Measurements from ENCODE around the gene VOPP1. TPM values are rescaled to one million over a fixed set of nuclear protein-coding genes. Genes with fewer than 3 reads are reported as not detected.

VOPP1 gene
- total and polyA plus RNA-seq, 10 donors = 60.3 to 168 (median 144) TPM

DNA sequence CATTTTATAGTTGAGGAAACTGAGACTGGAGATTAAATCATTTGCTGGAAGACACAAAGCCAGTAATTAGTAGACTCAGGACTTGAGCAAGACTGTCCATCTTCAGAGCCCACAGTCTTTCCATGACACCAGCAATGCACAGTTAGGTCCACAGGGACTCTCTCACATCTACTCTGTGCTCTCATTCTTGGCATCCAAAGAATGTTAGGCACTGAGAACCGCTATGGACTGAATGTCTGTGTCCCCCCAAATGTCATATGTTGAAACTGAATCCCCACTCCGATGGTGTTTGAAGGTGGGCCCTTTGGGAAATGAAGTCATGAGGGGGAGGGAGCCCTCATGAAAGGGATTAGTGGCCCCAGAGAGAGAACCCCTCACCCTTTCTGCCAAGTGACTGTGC is 106.6 kb downstream of the VOPP1 start:
- intact Hi-C loops (cut with DNase I; ENCODE audit: low total_unique reads) = no loop called here
- H3K4me3 ChIP-seq = no peak overlapping the region
- peaks cover 0 to 75% (median 30%) of the 10 kb centered on the region in 6 donors for H3K36me3 ChIP-seq
- 96 to 100% (median 98%) methylated on average over 2 of the region's 2 CpGs for whole genome bisulfite sequencing, 5 donors
- no peak overlapping the region for H3K27ac ChIP-seq
- peaks cover 0 to 23% (median 8%) of the 10 kb centered on the region in 6 donors for H3K4me1 ChIP-seq
- no peak for DNase-seq
- TF ChIP-seq, protein P1, sequence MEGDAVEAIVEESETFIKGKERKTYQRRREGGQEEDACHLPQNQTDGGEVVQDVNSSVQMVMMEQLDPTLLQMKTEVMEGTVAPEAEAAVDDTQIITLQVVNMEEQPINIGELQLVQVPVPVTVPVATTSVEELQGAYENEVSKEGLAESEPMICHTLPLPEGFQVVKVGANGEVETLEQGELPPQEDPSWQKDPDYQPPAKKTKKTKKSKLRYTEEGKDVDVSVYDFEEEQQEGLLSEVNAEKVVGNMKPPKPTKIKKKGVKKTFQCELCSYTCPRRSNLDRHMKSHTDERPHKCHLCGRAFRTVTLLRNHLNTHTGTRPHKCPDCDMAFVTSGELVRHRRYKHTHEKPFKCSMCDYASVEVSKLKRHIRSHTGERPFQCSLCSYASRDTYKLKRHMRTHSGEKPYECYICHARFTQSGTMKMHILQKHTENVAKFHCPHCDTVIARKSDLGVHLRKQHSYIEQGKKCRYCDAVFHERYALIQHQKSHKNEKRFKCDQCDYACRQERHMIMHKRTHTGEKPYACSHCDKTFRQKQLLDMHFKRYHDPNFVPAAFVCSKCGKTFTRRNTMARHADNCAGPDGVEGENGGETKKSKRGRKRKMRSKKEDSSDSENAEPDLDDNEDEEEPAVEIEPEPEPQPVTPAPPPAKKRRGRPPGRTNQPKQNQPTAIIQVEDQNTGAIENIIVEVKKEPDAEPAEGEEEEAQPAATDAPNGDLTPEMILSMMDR (IDR thresholded peaks at IDR 0.05 in 8 of 11, conservative IDR thresholded peaks at IDR 0.05 in 3 of 11) = no peak
- TF ChIP-seq POLR2AphosphoS5 (IDR thresholded peaks at IDR 0.05) (no peak), POLR2A (IDR thresholded peaks at IDR 0.05) (no peak)
- no peaks in the 10 kb centered on the region for H3K27me3 ChIP-seq (replicated peaks in 1 of 7)
- H3K9me3 ChIP-seq = peaks cover 0 to 18% (median 11%) of the 10 kb centered on the region in 8 donors

DNA sequence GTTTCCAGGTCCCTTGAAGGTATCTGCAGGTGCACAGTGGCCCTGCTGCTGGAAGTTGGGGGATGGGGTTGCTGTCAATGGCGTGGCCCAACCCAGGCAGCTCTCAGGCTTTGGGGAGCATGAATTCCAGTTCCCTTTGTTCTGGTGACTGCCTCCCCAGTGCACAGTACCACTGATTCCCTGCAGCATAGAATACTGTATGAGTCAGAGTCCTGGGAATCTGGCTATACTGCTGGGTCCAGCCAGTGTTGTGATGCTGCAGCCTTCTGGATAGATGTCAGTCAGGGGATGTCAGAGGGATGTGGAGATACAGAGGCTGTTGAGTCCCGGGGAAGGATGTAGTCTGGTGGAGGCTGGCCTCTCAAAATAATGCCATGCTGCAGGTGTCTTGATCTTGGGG is 107.9 kb downstream of the VOPP1 start:
- H3K36me3 ChIP-seq = peaks cover 0 to 63% (median 30%) of the 10 kb centered on the region in 6 donors
- H3K27me3 ChIP-seq (replicated peaks in 1 of 7) = no peaks in the 10 kb centered on the region
- DNase-seq = no peak
- intact Hi-C loops (cut with DNase I; ENCODE audit: low total_unique reads) = no loop called here
- WGBS, 5 donors = 90 to 100% (median 98%) methylated on average over 2 of the region's 2 CpGs
- no peak overlapping the region for H3K27ac ChIP-seq
- no peak overlapping the region for H3K4me3 ChIP-seq
- H3K9me3 ChIP-seq = peaks cover 0 to 29% (median 19%) of the 10 kb centered on the region in 8 donors
- TF ChIP-seq POLR2A (IDR thresholded peaks at IDR 0.05) = no peak
- peaks cover 0 to 11% (median under 1%) of the 10 kb centered on the region in 6 donors for H3K4me1 ChIP-seq

DNA sequence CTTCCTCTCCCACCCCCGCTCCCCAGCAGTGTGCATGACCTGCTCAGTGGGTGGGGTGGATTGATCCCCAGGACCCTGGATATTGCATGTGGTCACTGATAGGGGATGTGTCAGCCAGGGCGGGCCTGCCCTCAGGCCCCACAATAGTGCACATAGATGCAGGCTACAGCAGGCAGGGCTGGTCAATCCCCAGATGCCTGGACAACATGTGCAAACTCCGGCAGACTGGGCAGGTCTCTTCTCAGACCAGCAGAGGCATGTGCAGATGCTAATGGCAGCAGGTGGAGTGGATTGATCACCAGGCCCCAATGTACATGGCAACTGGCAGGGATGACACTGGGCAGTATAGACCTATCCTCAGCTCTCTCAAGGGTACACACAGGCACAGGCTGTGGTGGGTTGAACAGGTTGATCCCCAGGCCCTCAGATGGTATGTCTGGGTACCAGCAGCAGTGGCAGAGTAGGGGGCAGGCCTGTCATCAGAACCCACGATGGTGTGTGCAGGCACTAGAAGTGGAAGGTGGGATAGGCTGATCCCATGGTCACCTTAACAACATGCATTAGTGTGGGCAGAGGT is 108.5 kb downstream of the VOPP1 start:
- H3K27ac ChIP-seq = no peak overlapping the region
- H3K4me3 ChIP-seq = no peak overlapping the region
- peaks cover 0 to 35% (median 25%) of the 10 kb centered on the region in 8 donors for H3K9me3 ChIP-seq
- TF ChIP-seq, protein P1 (IDR thresholded peaks at IDR 0.05 in 8 of 11, conservative IDR thresholded peaks at IDR 0.05 in 3 of 11) = no peak
- TF ChIP-seq POLR2AphosphoS5 (IDR thresholded peaks at IDR 0.05) = peak in 1 of 3 donors; percentile 9
- H3K27me3 ChIP-seq (replicated peaks in 1 of 7) = no peaks in the 10 kb centered on the region
- intact Hi-C loops (cut with DNase I; ENCODE audit: low total_unique reads) = no loop called here
- H3K4me1 ChIP-seq = peaks cover 0 to 5% (median 0%) of the 10 kb centered on the region in 6 donors
- H3K36me3 ChIP-seq = peaks cover 0 to 57% (median 30%) of the 10 kb centered on the region in 6 donors
- DNase-seq = no peak
- 89 to 100% (median 98%) methylated on average over 1 to 4 of the region's 4 CpGs for WGBS, 5 donors

DNA sequence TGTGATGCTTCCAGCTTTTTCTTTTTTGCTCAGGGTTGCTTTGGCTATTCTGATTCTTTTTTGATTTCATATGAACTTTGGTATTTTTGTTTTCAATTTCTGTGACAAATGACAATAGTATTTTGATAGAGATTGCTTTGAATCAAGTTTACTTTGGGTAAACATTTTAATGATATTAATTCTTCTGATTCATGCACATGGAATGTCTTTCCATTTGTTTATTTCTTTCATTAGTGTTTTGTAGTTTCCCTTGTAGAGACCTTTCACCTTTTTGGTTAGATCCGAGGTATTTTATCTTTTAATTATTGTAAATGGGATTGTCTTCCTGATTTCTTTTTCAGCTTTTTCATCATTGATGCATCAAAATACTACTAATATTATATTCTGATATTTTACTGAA is 114.0 kb downstream of the VOPP1 start:
- no peak for DNase-seq
- Histone ChIP-seq H3K4me1 (peaks cover 0 to 3% (median 0%) of the 10 kb centered on the region in 6 donors), H3K9me3 (peaks cover 0 to 66% (median 54%) of the 10 kb centered on the region in 8 donors), H3K36me3 (peaks cover 0 to 4% (median 0%) of the 10 kb centered on the region in 6 donors), H3K4me3 (no peak overlapping the region), H3K27me3 (replicated peaks in 1 of 7) (no peaks in the 10 kb centered on the region), H3K27ac (no peak overlapping the region)
- TF ChIP-seq POLR2A (IDR thresholded peaks at IDR 0.05) = no peak
- TF ChIP-seq POLR2AphosphoS5 (IDR thresholded peaks at IDR 0.05) = no peak
- intact Hi-C loops (cut with DNase I; ENCODE audit: low total_unique reads) = no loop called here
- WGBS, 5 donors = 68 to 85% (median 76%) methylated on average over 1 of the region's 1 CpG

DNA sequence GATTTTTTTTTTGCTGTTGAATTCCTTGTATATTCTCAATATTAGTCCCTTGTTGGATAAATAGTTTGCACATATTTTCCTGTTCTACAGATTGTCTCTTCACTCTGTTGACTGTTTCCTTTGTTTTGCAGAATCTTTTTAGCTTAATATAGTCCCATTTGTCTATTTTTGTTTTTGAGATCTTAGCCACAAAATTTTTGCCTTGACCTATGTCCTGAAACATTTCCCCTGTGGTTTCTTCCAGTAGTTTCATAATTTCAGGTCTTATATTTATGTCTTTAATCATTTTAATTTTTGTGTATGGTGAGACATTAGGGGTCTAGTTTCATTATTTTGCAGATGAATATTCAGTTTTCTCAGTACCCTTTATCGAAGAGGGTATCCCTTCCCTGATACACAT is 114.5 kb downstream of the VOPP1 start:
- Histone ChIP-seq H3K4me3 (no peak overlapping the region), H3K36me3 (peaks cover 0 to 9% (median 0%) of the 10 kb centered on the region in 6 donors), H3K27me3 (replicated peaks in 1 of 7) (no peaks in the 10 kb centered on the region), H3K9me3 (peaks cover 0 to 66% (median 54%) of the 10 kb centered on the region in 8 donors), H3K4me1 (peaks cover 0 to 3% (median 0%) of the 10 kb centered on the region in 6 donors), H3K27ac (no peak overlapping the region)
- 90 to 100% (median 95%) methylated on average over 1 of the region's 1 CpG for WGBS, 5 donors
- intact Hi-C loops (cut with DNase I; ENCODE audit: low total_unique reads) = no loop called here
- TF ChIP-seq POLR2A (IDR thresholded peaks at IDR 0.05) (no peak), POLR2AphosphoS5 (IDR thresholded peaks at IDR 0.05) (no peak)
- TF ChIP-seq, protein P1 (IDR thresholded peaks at IDR 0.05 in 8 of 11, conservative IDR thresholded peaks at IDR 0.05 in 3 of 11) = no peak
- DNase-seq = no peak

Measured in spleen (tissue), 11 donors.